H1 (cell line): ENCODE data around the gene FLVCR2. TPM values are rescaled to one million over a fixed set of nuclear protein-coding genes. Genes with fewer than 3 reads are reported as not detected.

ENCODE experiments used
- CTCF ChIA-PET: fragments of 300-600 bp; sonication (Branson Sonifier 250); formaldehyde crosslinking; loops from one replicate; lab custom pipeline; 2021; ENCODE audit not compliant: partially characterized antibody; lab: Charles Lee
- POLR2A ChIA-PET: fragments of 300-600 bp; sonication (Branson Sonifier 250); formaldehyde crosslinking; loops from one replicate; lab custom pipeline; 2021; ENCODE audit warnings: inconsistent platforms; ENCODE audit not compliant: partially characterized antibody; lab: Charles Lee
- DNase-seq, 2 experiments: peaks; one replicate each; pipeline versions ENCODE4 v3.0.0 to v3.0.0-alpha.2; 2010 to 2022; ENCODE audit warnings: low spot score in 2 of 2, low read depth in 1 of 2, mixed read lengths in 1 of 2
- FAIRE-seq: peaks from 2 replicates; lab custom pipeline; 2011; peaks lifted over from hg19 to GRCh38; lab: Jason Lieb, UNC
- H2AFZ ChIP-seq: 2 replicates; pipeline ENCODE4 v1.8.1; 2012; ENCODE audit warnings: low read length, inconsistent platforms
- H2AK5ac ChIP-seq: 2 replicates; pipeline ENCODE4 v1.6.1; 2013; ENCODE audit warnings: low read depth, low read length
- H2BK120ac ChIP-seq: replicated peaks from 2 replicates; pipeline ENCODE3; 2013; ENCODE audit warnings: low read depth, low read length, inconsistent platforms
- H2BK12ac ChIP-seq: 2 replicates; pipeline ENCODE4 v1.6.1; 2013; ENCODE audit warnings: low read depth, low read length
- H2BK15ac ChIP-seq: 2 replicates; pipeline ENCODE4 v1.6.1; 2013; ENCODE audit warnings: low read length
- H2BK20ac ChIP-seq: 2 replicates; pipeline ENCODE4 v1.6.1; 2013; ENCODE audit warnings: low read length
- H2BK5ac ChIP-seq: 2 replicates; pipeline ENCODE4 v1.6.1; 2013; ENCODE audit warnings: low read depth, low read length
- H3K14ac ChIP-seq: 2 replicates; pipeline ENCODE4 v1.6.1; 2013; ENCODE audit warnings: inconsistent platforms; ENCODE audit not compliant: insufficient read length
- H3K18ac ChIP-seq: 2 replicates; pipeline ENCODE4 v1.6.1; 2013; ENCODE audit warnings: low read length; ENCODE audit errors: extremely low read depth
- H3K23ac ChIP-seq: 2 replicates; pipeline ENCODE4 v1.6.1; 2013; ENCODE audit warnings: inconsistent platforms; ENCODE audit not compliant: insufficient read length
- H3K23me2 ChIP-seq: 2 replicates; pipeline ENCODE4 v1.6.1; 2013; ENCODE audit warnings: low read depth, low read length
- H3K27ac ChIP-seq: 2 replicates; pipeline ENCODE4 v1.6.1; 2011; ENCODE audit warnings: low read depth, low read length, inconsistent platforms
- H3K27me3 ChIP-seq, 4 experiments: replicated peaks in 1 of 4; 1 replicate in 1 of 4; 2 replicates in 3 of 4; pipeline versions ENCODE4 v1.6.1 to v1.8.1; 2011 to 2013; ENCODE audit warnings: low read length in 3 of 4, mild to moderate bottlenecking in 3 of 4, inconsistent platforms in 2 of 4, mixed read lengths in 2 of 4, moderate library complexity in 1 of 4; ENCODE audit not compliant: control insufficient read depth in 3 of 4, insufficient read depth in 3 of 4; ENCODE audit errors: extremely low read depth in 1 of 4
- H3K36me3 ChIP-seq, 4 experiments: 2 replicates each; pipeline versions ENCODE4 v1.6.1 to v1.8.1; 2011 to 2013; ENCODE audit warnings: mild to moderate bottlenecking in 4 of 4, low read length in 3 of 4, moderate library complexity in 2 of 4, control low read depth in 1 of 4, inconsistent platforms in 1 of 4; ENCODE audit not compliant: insufficient read depth in 4 of 4, control insufficient read depth in 2 of 4
- H3K4ac ChIP-seq: replicated peaks from 2 replicates; pipeline ENCODE3; 2013; ENCODE audit warnings: low read length, low read depth, mixed read lengths, inconsistent platforms; ENCODE audit not compliant: insufficient read length
- H3K4me1 ChIP-seq, 4 experiments: replicated peaks in 1 of 4; 1 replicate in 1 of 4; 2 replicates in 3 of 4; pipeline versions ENCODE4 v1.6.1 to v1.8.1; 2011 to 2013; ENCODE audit warnings: low read length in 3 of 4, inconsistent platforms in 2 of 4, mixed read lengths in 1 of 4; ENCODE audit not compliant: insufficient read depth in 4 of 4, control insufficient read depth in 3 of 4
- H3K4me2 ChIP-seq, 2 experiments: 2 replicates each; pipeline versions ENCODE4 v1.6.1 to v1.8.1; 2011 to 2013; ENCODE audit warnings: low read depth in 2 of 2, low read length in 2 of 2, control low read depth in 1 of 2, inconsistent platforms in 1 of 2, mild to moderate bottlenecking in 1 of 2; ENCODE audit not compliant: insufficient read depth in 1 of 2
- H3K4me3 ChIP-seq, 4 experiments: fragments of 200-600, 300-600 bp in 1 of 4; sonication (generic), shearing (Covaris generic), sonication (Bioruptor Twin) in 1 of 4; 2 replicates each; pipeline versions ENCODE4 v1.5.1 to v1.8.1; 2011 to 2016; ENCODE audit warnings: low read length in 4 of 4, low read depth in 3 of 4, control low read depth in 2 of 4, inconsistent platforms in 2 of 4, mild to moderate bottlenecking in 2 of 4, mixed read lengths in 1 of 4, moderate library complexity in 1 of 4; ENCODE audit not compliant: insufficient read depth in 2 of 4; ENCODE audit errors: extremely low read depth in 1 of 4
- H3K56ac ChIP-seq: replicated peaks from 2 replicates; pipeline ENCODE3; 2013; ENCODE audit warnings: low read depth, mild to moderate bottlenecking, mixed read lengths, low read length, inconsistent platforms; ENCODE audit not compliant: insufficient read length
- H3K79me1 ChIP-seq: 2 replicates; pipeline ENCODE4 v1.6.1; 2013; ENCODE audit warnings: low read depth, low read length, control low read depth
- H3K79me2 ChIP-seq, 2 experiments: 2 replicates each; pipeline versions ENCODE4 v1.6.1 to v1.8.1; 2012 to 2013; ENCODE audit warnings: low read length in 2 of 2, mild to moderate bottlenecking in 2 of 2, inconsistent platforms in 1 of 2; ENCODE audit not compliant: insufficient read depth in 2 of 2, control insufficient read depth in 1 of 2
- H3K9ac ChIP-seq, 4 experiments: replicated peaks in 1 of 4; 1 replicate in 1 of 4; 2 replicates in 3 of 4; pipeline versions ENCODE4 v1.6.1 to v1.8.1; 2011 to 2013; ENCODE audit warnings: low read depth in 3 of 4, low read length in 3 of 4, control low read depth in 2 of 4, mild to moderate bottlenecking in 2 of 4, moderate library complexity in 2 of 4, inconsistent platforms in 1 of 4; ENCODE audit errors: extremely low read depth in 1 of 4
- H3K9me3 ChIP-seq, 2 experiments: 2 replicates each; pipeline versions ENCODE4 v1.6.1 to v1.8.1; 2012 to 2013; ENCODE audit warnings: mild to moderate bottlenecking in 2 of 2, moderate library complexity in 2 of 2, control low read depth in 1 of 2, inconsistent platforms in 1 of 2, low read depth in 1 of 2, low read length in 1 of 2, mixed read lengths in 1 of 2; ENCODE audit not compliant: insufficient read depth in 2 of 2
- H4K20me1 ChIP-seq, 2 experiments: replicated peaks in 1 of 2; 2 replicates each; pipeline versions ENCODE3 to v1.8.1; 2011 to 2013; ENCODE audit warnings: inconsistent platforms in 2 of 2, low read length in 2 of 2, mild to moderate bottlenecking in 1 of 2; ENCODE audit not compliant: insufficient read depth in 2 of 2, control insufficient read depth in 1 of 2
- H4K5ac ChIP-seq: 2 replicates; pipeline ENCODE4 v1.6.1; 2013; ENCODE audit warnings: low read length, low read depth, mixed read lengths, inconsistent platforms; ENCODE audit not compliant: insufficient read length
- H4K8ac ChIP-seq: 2 replicates; pipeline ENCODE4 v1.8.0; 2013; ENCODE audit warnings: mild to moderate bottlenecking, moderate library complexity, low read length, inconsistent platforms; ENCODE audit not compliant: insufficient read depth; ENCODE audit errors: extremely low read depth
- H4K91ac ChIP-seq: replicated peaks from 2 replicates; pipeline ENCODE3; 2013; ENCODE audit warnings: low read length, mixed read lengths, inconsistent platforms; ENCODE audit not compliant: insufficient read length
- CEBPB ChIP-seq: IDR thresholded peaks from 2 replicates; pipeline ENCODE4 v1.6.1; 2012; ENCODE audit warnings: low read depth, low read length
- GABPA ChIP-seq: IDR thresholded peaks from 2 replicates; pipeline ENCODE4 v1.6.1; 2011; ENCODE audit warnings: mild to moderate bottlenecking, low read length, moderate library complexity, borderline replicate concordance; ENCODE audit not compliant: insufficient read depth
- HDAC2 ChIP-seq, 2 experiments: fragments of 300-600 bp in 1 of 2; sonication (generic) in 1 of 2; IDR thresholded peaks; 2 replicates each; pipeline ENCODE4 v1.6.1; 2011 to 2012; ENCODE audit warnings: low read depth in 2 of 2, low read length in 2 of 2, mild to moderate bottlenecking in 2 of 2, moderate library complexity in 2 of 2, borderline replicate concordance in 1 of 2, inconsistent platforms in 1 of 2
- JUN ChIP-seq: IDR thresholded peaks from 2 replicates; pipeline ENCODE4 v1.6.1; 2011; ENCODE audit warnings: low read depth, mild to moderate bottlenecking, improper control_type of control experiment, low read length
- KDM4A ChIP-seq: IDR thresholded peaks from one replicate; pipeline ENCODE4 v1.7.1; 2012; ENCODE audit warnings: low read depth, mild to moderate bottlenecking, moderate library complexity, low read length, inconsistent platforms; ENCODE audit not compliant: severe bottlenecking
- POLR2A ChIP-seq, 2 experiments: IDR thresholded peaks; 1 replicate in 1 of 2; 2 replicates in 1 of 2; pipeline ENCODE4 v1.6.1; 2011; ENCODE audit warnings: low read depth in 2 of 2, low read length in 2 of 2, mild to moderate bottlenecking in 2 of 2; ENCODE audit errors: control extremely low read depth in 1 of 2
- POLR2AphosphoS5 ChIP-seq: IDR thresholded peaks from 2 replicates; pipeline ENCODE4 v1.6.1; 2011; ENCODE audit warnings: low read depth, low read length
- RBBP5 ChIP-seq: IDR thresholded peaks from 2 replicates; pipeline ENCODE4 v1.7.1; 2012; ENCODE audit warnings: low read depth, mild to moderate bottlenecking, inconsistent platforms, low read length, moderate library complexity, borderline replicate concordance
- SIN3A ChIP-seq, 2 experiments: IDR thresholded peaks in 1 of 2; conservative IDR thresholded peaks in 1 of 2; 2 replicates each; pipeline ENCODE4 v1.6.1; 2011 to 2012; ENCODE audit warnings: low read length in 2 of 2, improper control_type of control experiment in 1 of 2, low read depth in 1 of 2, mild to moderate bottlenecking in 1 of 2
- TCF12 ChIP-seq: IDR thresholded peaks from 2 replicates; pipeline ENCODE4 v1.6.1; 2011; ENCODE audit warnings: low read depth, mild to moderate bottlenecking, low read length
- WGBS, 2 experiments: shearing (Covaris generic) in 1 of 2; methylation state at CpG; one replicate each; pipeline versions ENCODE4 v1.1.6 to v1.1.7; 2013 to 2015; ENCODE audit warnings: low lambda C conversion rate in 2 of 2, mixed read lengths in 2 of 2, inconsistent platforms in 1 of 2, low coverage in 1 of 2, missing lambda C conversion rate in 1 of 2; ENCODE audit not compliant: insufficient replicate concordance in 2 of 2, insufficient coverage in 1 of 2, insufficient read length in 1 of 2; ENCODE audit errors: extremely low coverage in 1 of 2, missing lambda C conversion rate in 1 of 2; 5-methylcytosine and 5-hydroxymethylcytosine counted together
- polyA plus RNA-seq, 7 experiments: library from polyadenylated mRNA; depleted of rRNA in 3 of 7; stranded (reverse) in 5 of 7; unstranded in 2 of 7; fragments of >200 nt in 5 of 7; fragments of 200-250 nt in 2 of 7; gene quantifications; 1 replicate in 5 of 7; 2 replicates in 1 of 7; 4 replicates in 1 of 7; pipeline versions ENCODE4 v1.2.1 to v1.2.3, GENCODE V29; 2011 to 2013; ENCODE audit warnings: missing spikeins in 2 of 7, mixed read lengths in 2 of 7
- total RNA-seq: library from RNA; stranded (reverse); fragmentation: NEBNext Ultra II Directional; extraction: Animal tissue kit (Norgen Biotek cat#: 25700); gene quantifications from 2 replicates; pipeline ENCODE4 v1.2.1, GENCODE V29; 2021

Gene FLVCR2
- total and polyA plus RNA-seq, 2 of the 8 experiments (the other 6 are each of a cell fraction or from before 2014, with no cell fraction given) = 7.1 to 8.2 TPM

- WGBS, 2 experiments = 26% methylated on average over 6 of the region's 6 CpGs; no CpG with 5 or more reads in 1 of the 2 experiments
- Histone ChIP-seq H3K79me1 (no peaks in the 10 kb centered on the region), H3K4me1 (peaks cover 9 to 31% (median 24%) of the 10 kb centered on the region in 4 experiments), H2BK20ac (peak overlapping the region; percentile 49; the same call in 1 of the 2 replicates), H3K4ac (peak overlapping the region; percentile 10), H3K18ac (peak overlapping the region; percentile 52; the same call in 1 of the 2 replicates), H3K27ac (peak overlapping the region; percentile 88; the same call in 1 of the 2 replicates), H3K4me2 (peak overlapping the region; percentile 66 to 68), H4K20me1 (no peaks in the 10 kb centered on the region), H4K5ac (peak overlapping the region; percentile 7), H2BK5ac (peak overlapping the region; percentile 98), H3K9me3 (no peaks in the 10 kb centered on the region), H3K23ac (no peak overlapping the region), H3K79me2 (no peaks in the 10 kb centered on the region), H3K9ac (peak overlapping the region in 3 of 4 experiments; percentile 12 to 51 (median 49); a peak in 4 of 7 replicates), H3K23me2 (peaks cover 3% of the 10 kb centered on the region; the same call in 1 of the 2 replicates), H2AK5ac (no peak overlapping the region; the same call in 1 of the 2 replicates), H3K14ac (no peak overlapping the region), H3K36me3 (no peaks in the 10 kb centered on the region), H3K4me3 (peak overlapping the region in 3 of 4 experiments; percentile 16 to 46 (median 19); a peak in 5 of 8 replicates), H4K91ac (peak overlapping the region; percentile 71), H3K27me3 (no peaks in the 10 kb centered on the region), H2BK12ac (peak overlapping the region; percentile 99), H3K56ac (no peak overlapping the region), H2BK15ac (no peak overlapping the region), H2BK120ac (peak overlapping the region; percentile 30), H2AFZ (no peak overlapping the region), H4K8ac (no peak overlapping the region; the same call in 1 of the 2 replicates)
- peak; percentile 88 for FAIRE-seq
- peak; percentile 31 to 68 for DNase-seq
- CTCF ChIA-PET = interaction anchor here (1.8 to 2.4 kb wide), 3 partner anchors 15 to 54 kb away, joined by 4 to 14 read pairs (median 7); no protein-coding TSS in a partner anchor
- POLR2A ChIA-PET = interaction anchor here (0.9 to 1.9 kb wide), 9 partner anchors 11 to 55 kb away, joined by 3 to 8 read pairs (median 4); partner anchors contain the start of genes ERG28 and TTLL5
- TF ChIP-seq HDAC2 (IDR thresholded peaks at IDR 0.05; ENCODE audit: borderline replicate concordance in 1 of 2, low read depth in 2 of 2, low read length in 2 of 2) (peak in 1 of 2 experiments; percentile 63; a peak in 1 of 4 replicates), TCF12 (peak; percentile 94), POLR2A (IDR thresholded peaks at IDR 0.05; ENCODE audit: control extremely low read depth in 1 of 2, low read depth in 2 of 2, low read length in 2 of 2) (peak; percentile 56 to 81; a peak in 2 of 3 replicates), JUN (0 out of 2 replicates have a peak, but pooled peaks have one; percentile 23), POLR2AphosphoS5 (peak; percentile 50; the same call in 1 of the 2 replicates), CEBPB (no peak), GABPA (no peak), SIN3A (conservative IDR thresholded peaks at IDR 0.05 in 1 of 2, IDR thresholded peaks at IDR 0.05 in 1 of 2; ENCODE audit: low read depth in 1 of 2, low read length in 2 of 2) (peak; percentile 23 to 42; a peak in 1 of 4 replicates), RBBP5 (no peak), KDM4A (no peak)
These were observed 52.5 kb downstream of the FLVCR2 start for GRCh38 chr14:75630695-75631452.
